Activated CD4-positive, alpha-beta memory T cell treated with anti-CD3 and anti-CD28 coated beads, Interleukin-2, amount 10 ng/mL, durations not matched to agents 7 days and 5 days (primary cell): ENCODE measurements around the gene MNT. TPM values are rescaled to one million over a fixed set of nuclear protein-coding genes. Genes with fewer than 3 reads are reported as not detected.
A peak's percentile ranks its signal among the peaks of the same experiment; 100 is the strongest.
"Not testable (repeated sequence)": the region's sequence is repeated elsewhere in the genome, so short reads cannot be mapped to it uniquely, and the experiment has no call there.

Experiments
- CTCF ChIA-PET: fragments of 350-600 bp; sonication (Branson Sonifier 250); formaldehyde crosslinking; loops from one replicate; lab custom pipeline; 2021; ENCODE audit warnings: antibody characterized with exemption, inconsistent platforms; lab: Charles Lee
- POLR2A ChIA-PET: fragments of 350-600 bp; sonication (Branson Sonifier 250); formaldehyde crosslinking; loops from one replicate; lab custom pipeline; 2021; ENCODE audit warnings: antibody characterized with exemption; lab: Charles Lee
- DNase-seq: peaks from one replicate; pipeline ENCODE4 v3.0.0-alpha.2; 2020
- H3K27ac Mint-ChIP-seq: one replicate; pipeline ENCODE4 v1.8.0; 2021; ENCODE audit warnings: mild to moderate bottlenecking, mixed read lengths
- H3K27me3 Mint-ChIP-seq: one replicate; pipeline ENCODE4 v1.8.0; 2021; ENCODE audit warnings: mixed read lengths
- H3K36me3 Mint-ChIP-seq: one replicate; pipeline ENCODE4 v1.8.0; 2021; ENCODE audit warnings: low read depth, mixed read lengths
- H3K4me1 Mint-ChIP-seq: one replicate; pipeline ENCODE4 v1.8.0; 2021; ENCODE audit warnings: mixed read lengths
- H3K4me3 Mint-ChIP-seq: one replicate; pipeline ENCODE4 v1.8.0; 2021; ENCODE audit warnings: mild to moderate bottlenecking, mixed read lengths
- H3K9me3 Mint-ChIP-seq: one replicate; pipeline ENCODE4 v1.8.0; 2021; ENCODE audit warnings: mixed read lengths
- total RNA-seq, 2 experiments: library from RNA; stranded (reverse); gene quantifications; one replicate each; pipeline ENCODE4 v1.2.3, GENCODE V29; 2021

MNT gene, protein sequence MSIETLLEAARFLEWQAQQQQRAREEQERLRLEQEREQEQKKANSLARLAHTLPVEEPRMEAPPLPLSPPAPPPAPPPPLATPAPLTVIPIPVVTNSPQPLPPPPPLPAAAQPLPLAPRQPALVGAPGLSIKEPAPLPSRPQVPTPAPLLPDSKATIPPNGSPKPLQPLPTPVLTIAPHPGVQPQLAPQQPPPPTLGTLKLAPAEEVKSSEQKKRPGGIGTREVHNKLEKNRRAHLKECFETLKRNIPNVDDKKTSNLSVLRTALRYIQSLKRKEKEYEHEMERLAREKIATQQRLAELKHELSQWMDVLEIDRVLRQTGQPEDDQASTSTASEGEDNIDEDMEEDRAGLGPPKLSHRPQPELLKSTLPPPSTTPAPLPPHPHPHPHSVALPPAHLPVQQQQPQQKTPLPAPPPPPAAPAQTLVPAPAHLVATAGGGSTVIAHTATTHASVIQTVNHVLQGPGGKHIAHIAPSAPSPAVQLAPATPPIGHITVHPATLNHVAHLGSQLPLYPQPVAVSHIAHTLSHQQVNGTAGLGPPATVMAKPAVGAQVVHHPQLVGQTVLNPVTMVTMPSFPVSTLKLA
- 10 to 100 TPM; 29.1 to 29.9 TPM for total RNA-seq

DNA sequence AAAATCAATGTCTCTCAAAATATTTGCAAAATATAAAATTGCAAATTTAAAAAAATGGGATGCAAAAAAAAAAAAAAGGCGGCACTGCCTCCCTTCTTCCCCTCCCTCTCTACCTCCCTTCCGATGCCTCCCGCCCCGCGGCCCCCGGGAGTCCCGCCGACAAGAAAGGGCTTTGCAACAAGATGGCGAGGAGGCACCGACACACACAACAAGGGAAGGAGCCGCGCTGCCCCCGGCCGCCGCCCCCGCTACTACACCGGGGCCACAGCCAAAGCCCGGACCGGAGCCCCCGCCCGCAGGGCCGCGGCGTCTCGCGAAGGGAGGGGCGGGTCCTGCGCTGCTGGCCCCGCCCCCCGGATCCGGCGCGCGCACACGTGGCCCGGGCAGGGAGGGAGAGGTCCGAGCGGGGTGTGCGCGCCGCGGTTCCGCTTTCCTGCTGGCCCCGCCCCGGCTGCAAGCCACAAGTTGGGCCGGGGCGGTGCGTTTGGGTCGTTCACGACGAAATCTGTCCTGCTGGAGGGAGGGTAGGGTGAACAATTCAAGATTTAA, at the start of gene MNT:
TSS of gene MNT (minus strand) at position 184 of the 549 bp plus-strand sequence. CDS start 348 bp downstream, outside the sequence.
- peak within 1 kb of the TSS; percentile 97 for H3K4me3 Mint-ChIP-seq
- peak; percentile 94 for DNase-seq
- H3K27ac Mint-ChIP-seq, result peak within 1 kb of the TSS; percentile 99
- H3K9me3 Mint-ChIP-seq, result no peaks in the 10 kb centered on the region
- peaks cover 2% of the 10 kb centered on the region for H3K36me3 Mint-ChIP-seq
- POLR2A ChIA-PET, result interaction anchor here (0.8 to 9.4 kb wide), 11 partner anchors 9 to 684 kb away, joined by 3 to 166 read pairs (median 5); partner anchors contain the start of genes HIC1, PAFAH1B1, SGSM2 and SMG6
- H3K27me3 Mint-ChIP-seq, result no peaks in the 10 kb centered on the region
- CTCF ChIA-PET, result interaction anchor here (0.6 to 11.2 kb wide), 4 partner anchors 8 to 132 kb away, joined by 3 to 80 read pairs (median 43); no protein-coding TSS in a partner anchor
- H3K4me1 Mint-ChIP-seq, result peaks cover 59% of the 10 kb centered on the region

- ChIA-PET POLR2A (no interaction called here), CTCF (interaction anchor here (1.4 kb wide), 1 partner anchor 34 kb away, joined by 3 read pairs; no protein-coding TSS in a partner anchor)
Observed at GRCh38 chr17:2450016-2450650, 49.3 kb upstream of the MNT start.

DNA sequence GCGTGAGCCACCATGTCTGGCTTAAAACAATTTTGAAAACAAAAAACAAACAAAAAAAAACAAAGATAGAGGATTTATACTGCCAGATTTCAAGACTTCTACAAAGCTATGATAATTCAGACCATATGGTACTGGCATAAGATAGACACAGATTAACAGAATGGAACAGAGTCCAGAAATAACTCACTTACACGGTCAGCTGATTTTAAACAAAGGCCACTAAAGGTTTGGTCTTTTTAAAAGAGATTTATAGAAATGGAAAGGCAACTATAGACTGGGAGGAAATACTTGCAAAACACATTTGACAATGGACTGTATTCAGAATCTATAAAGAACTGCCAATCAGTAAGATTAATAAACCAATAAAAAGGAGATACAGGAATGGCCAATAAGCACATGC, 48.6 kb upstream of the MNT start:
- DNase-seq, result no peak
- ChIA-PET POLR2A (no interaction called here), CTCF (interaction anchor here (1.4 kb wide), 1 partner anchor 33 kb away, joined by 3 read pairs; no protein-coding TSS in a partner anchor)
- peaks cover 13% of the 10 kb centered on the region for H3K36me3 Mint-ChIP-seq
- H3K27me3 Mint-ChIP-seq, result no peaks in the 10 kb centered on the region
- H3K9me3 Mint-ChIP-seq, result peaks cover 5% of the 10 kb centered on the region
- H3K4me3 Mint-ChIP-seq, result no peak overlapping the region
- no peak overlapping the region for H3K27ac Mint-ChIP-seq
- peaks cover 10% of the 10 kb centered on the region for H3K4me1 Mint-ChIP-seq

More at GRCh38 chr17:2450016-2450650, 49.3 kb upstream of the MNT start:
- Mint-ChIP-seq H3K4me1 (peaks cover 10% of the 10 kb centered on the region), H3K27me3 (no peaks in the 10 kb centered on the region), H3K9me3 (peaks cover 5% of the 10 kb centered on the region), H3K27ac (no peak overlapping the region), H3K36me3 (peaks cover 11% of the 10 kb centered on the region), H3K4me3 (no peak overlapping the region)
- no peak for DNase-seq

DNA sequence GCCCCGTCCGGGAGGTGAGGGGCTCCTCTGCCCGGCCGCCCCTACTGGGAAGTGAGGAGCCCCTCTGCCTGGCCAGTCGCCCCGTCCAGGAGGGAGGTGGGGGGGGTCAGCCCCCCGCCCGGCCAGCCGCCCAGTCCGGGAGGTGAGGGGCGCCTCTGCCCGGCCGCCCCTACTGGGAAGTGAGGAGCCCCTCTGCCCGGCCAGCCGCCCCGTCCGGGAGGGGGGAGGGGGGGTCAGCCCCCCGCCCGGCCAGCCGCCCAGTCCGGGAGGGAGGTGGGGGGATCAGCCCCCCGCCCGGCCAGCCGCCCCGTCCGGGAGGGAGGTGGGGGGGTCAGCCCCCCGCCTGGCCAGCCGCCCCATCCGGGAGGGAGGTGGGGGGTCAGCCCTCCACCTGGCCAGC, 46.6 kb upstream of the MNT start:
- CTCF ChIA-PET, POLR2A ChIA-PET, H3K27me3 Mint-ChIP-seq, H3K4me1 Mint-ChIP-seq, DNase-seq, H3K9me3 Mint-ChIP-seq, H3K27ac Mint-ChIP-seq, H3K4me3 Mint-ChIP-seq: not testable (repeated sequence)
- peaks cover 10% of the 10 kb centered on the region for H3K36me3 Mint-ChIP-seq

- no peak overlapping the region for H3K4me3 Mint-ChIP-seq
- DNase-seq, result no peak
- peaks cover 5% of the 10 kb centered on the region for H3K9me3 Mint-ChIP-seq
- ChIA-PET CTCF (no interaction called here), POLR2A (no interaction called here)
- no peak overlapping the region for H3K27ac Mint-ChIP-seq
- no peaks in the 10 kb centered on the region for H3K4me1 Mint-ChIP-seq
- H3K27me3 Mint-ChIP-seq, result no peaks in the 10 kb centered on the region
- H3K36me3 Mint-ChIP-seq, result peaks cover 17% of the 10 kb centered on the region
Observed at GRCh38 chr17:2445638-2446037, 44.8 kb upstream of the MNT start.

- Mint-ChIP-seq H3K27me3 (no peaks in the 10 kb centered on the region), H3K36me3 (peaks cover 17% of the 10 kb centered on the region), H3K4me1 (no peaks in the 10 kb centered on the region), H3K9me3 (peaks cover 5% of the 10 kb centered on the region), H3K4me3 (no peak overlapping the region), H3K27ac (no peak overlapping the region)
- CTCF ChIA-PET, result no interaction called here
- DNase-seq, result no peak
- POLR2A ChIA-PET, result no interaction called here
Observed at GRCh38 chr17:2444382-2444781, 43.5 kb upstream of the MNT start.

GRCh38 chr17:2442166-2442565, 41.3 kb upstream of the MNT start:
- peaks cover 7% of the 10 kb centered on the region for H3K4me1 Mint-ChIP-seq
- DNase-seq, result no peak
- H3K4me3 Mint-ChIP-seq, result no peak overlapping the region
- H3K9me3 Mint-ChIP-seq, result peaks cover 5% of the 10 kb centered on the region
- no peak overlapping the region for H3K27ac Mint-ChIP-seq
- H3K27me3 Mint-ChIP-seq, result no peaks in the 10 kb centered on the region
- POLR2A ChIA-PET, result no interaction called here
- peaks cover 30% of the 10 kb centered on the region for H3K36me3 Mint-ChIP-seq
- CTCF ChIA-PET, result no interaction called here

GRCh38 chr17:2440930-2441329, 40.1 kb upstream of the MNT start:
- Mint-ChIP-seq H3K4me1 (peaks cover 7% of the 10 kb centered on the region), H3K27me3 (no peaks in the 10 kb centered on the region), H3K27ac (no peak overlapping the region), H3K4me3 (no peak overlapping the region), H3K9me3 (peaks cover 1% of the 10 kb centered on the region), H3K36me3 (peaks cover 34% of the 10 kb centered on the region)
- POLR2A ChIA-PET, result no interaction called here
- no peak for DNase-seq
- CTCF ChIA-PET, result interaction anchor here (1.1 kb wide), 1 partner anchor 24 kb away, joined by 7 read pairs; no protein-coding TSS in a partner anchor

DNA sequence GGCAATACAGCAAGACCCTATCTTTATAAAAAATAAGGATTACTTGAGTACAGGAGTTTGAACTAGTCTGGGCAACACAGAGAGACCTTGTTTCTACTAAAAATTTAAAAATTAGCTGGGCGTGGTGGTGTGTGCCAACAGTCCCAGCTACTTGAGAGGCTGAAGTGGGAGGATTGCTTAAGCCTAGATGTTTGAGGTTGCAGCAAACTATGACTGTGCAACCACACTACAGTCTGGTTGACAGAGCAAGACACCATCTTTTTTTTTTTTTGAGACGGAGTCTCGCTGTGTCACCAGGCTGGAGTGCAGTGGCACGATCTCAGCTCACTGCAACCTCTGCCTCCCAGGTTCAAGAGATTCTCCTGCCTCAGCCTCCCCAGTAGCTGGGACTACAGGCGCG, 39.1 kb upstream of the MNT start:
- peaks cover 29% of the 10 kb centered on the region for H3K36me3 Mint-ChIP-seq
- CTCF ChIA-PET, result interaction anchor here (1.1 kb wide), 1 partner anchor 24 kb away, joined by 7 read pairs; no protein-coding TSS in a partner anchor
- H3K27me3 Mint-ChIP-seq, DNase-seq, POLR2A ChIA-PET, H3K9me3 Mint-ChIP-seq, H3K4me3 Mint-ChIP-seq, H3K27ac Mint-ChIP-seq, H3K4me1 Mint-ChIP-seq: not testable (repeated sequence)

DNA sequence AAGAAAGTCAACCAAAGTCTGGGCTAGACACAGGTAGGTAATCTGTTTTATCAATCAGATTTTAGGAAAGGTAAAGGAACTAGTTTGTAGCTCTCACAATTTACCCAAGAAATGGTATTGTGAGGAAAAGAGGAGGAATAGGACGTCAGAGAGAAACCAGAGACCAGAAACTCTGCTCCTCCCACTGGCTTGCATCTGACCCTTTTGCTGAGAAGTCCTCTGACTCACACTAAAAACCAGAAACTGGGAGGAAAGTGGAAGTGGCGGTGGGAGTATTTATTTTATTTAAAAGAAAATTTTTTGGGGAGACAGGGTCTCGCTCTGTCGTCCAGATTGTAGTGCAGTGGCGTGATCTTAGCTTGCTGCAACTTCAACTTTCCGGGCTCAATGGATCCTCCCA, 38.0 kb upstream of the MNT start:
- peaks cover 7% of the 10 kb centered on the region for H3K4me1 Mint-ChIP-seq
- peaks cover 29% of the 10 kb centered on the region for H3K36me3 Mint-ChIP-seq
- no peaks in the 10 kb centered on the region for H3K27me3 Mint-ChIP-seq
- ChIA-PET POLR2A (interaction anchor here (1.4 kb wide), 1 partner anchor 155 kb away, joined by 5 read pairs; the partner anchor contains the start of gene PAFAH1B1), CTCF (interaction anchor here (0.7 kb wide), 1 partner anchor 35 kb away, joined by 3 read pairs; no protein-coding TSS in a partner anchor)
- no peak for DNase-seq
- no peak overlapping the region for H3K27ac Mint-ChIP-seq
- no peaks in the 10 kb centered on the region for H3K9me3 Mint-ChIP-seq
- no peak overlapping the region for H3K4me3 Mint-ChIP-seq

DNA sequence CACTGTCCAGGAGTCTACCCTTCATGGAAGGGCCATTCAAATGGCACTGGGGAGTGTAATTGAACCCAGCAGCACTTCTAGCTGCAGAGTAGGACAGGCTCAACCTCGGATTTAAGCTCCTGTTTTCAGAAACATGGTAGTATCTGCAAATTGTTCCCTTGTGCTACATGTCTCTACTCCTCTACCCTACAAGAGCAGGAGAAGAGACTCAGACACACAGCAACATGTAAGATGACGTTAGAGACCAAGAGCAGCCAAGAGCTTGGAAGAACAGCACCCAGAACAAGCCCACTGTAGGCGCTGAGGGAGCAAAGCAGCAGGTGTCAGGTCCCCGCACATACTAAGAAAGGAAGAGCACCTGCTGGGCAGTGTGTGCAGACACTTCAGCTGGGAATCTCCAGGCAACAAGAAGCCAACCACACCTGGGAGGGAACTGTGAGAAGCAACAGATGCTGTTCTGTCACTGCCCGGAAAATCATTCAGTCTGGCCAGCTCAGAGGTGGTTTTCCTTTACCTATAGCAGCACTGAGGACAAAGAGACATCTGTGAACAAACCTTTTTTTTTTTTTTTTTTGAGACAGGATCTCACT, 35.6 kb upstream of the MNT start:
- Mint-ChIP-seq H3K9me3 (no peaks in the 10 kb centered on the region), H3K4me1 (peaks cover 7% of the 10 kb centered on the region), H3K27me3 (no peaks in the 10 kb centered on the region), H3K4me3 (no peak overlapping the region), H3K36me3 (peaks cover 38% of the 10 kb centered on the region), H3K27ac (no peak overlapping the region)
- ChIA-PET CTCF (no interaction called here), POLR2A (interaction anchor here (1.2 kb wide), 1 partner anchor 35 kb away, joined by 3 read pairs; no protein-coding TSS in a partner anchor)
- no peak for DNase-seq

DNA sequence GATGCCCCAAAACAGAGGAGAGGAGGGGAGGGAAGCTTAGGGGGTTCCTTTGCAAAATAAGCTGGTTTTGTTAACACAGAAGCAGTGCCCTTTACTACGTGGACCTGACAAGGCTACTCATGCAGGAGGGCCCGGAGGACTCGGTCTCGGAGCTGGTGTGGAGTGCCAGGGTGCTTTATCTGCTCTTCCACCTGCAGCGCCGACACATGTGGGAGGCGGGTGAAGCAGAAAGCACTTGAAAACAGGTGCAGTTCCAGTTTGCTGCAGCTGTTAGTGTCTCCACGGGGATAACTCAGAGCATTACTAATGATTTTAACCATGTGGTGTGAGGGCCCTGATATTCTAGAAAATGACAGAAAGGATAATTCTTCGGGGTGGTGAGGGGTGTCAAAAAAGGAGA, 35.0 kb upstream of the MNT start:
- Mint-ChIP-seq H3K36me3 (peaks cover 32% of the 10 kb centered on the region), H3K9me3 (no peaks in the 10 kb centered on the region), H3K4me3 (no peak overlapping the region), H3K27me3 (no peaks in the 10 kb centered on the region), H3K27ac (no peak overlapping the region), H3K4me1 (peaks cover 7% of the 10 kb centered on the region)
- POLR2A ChIA-PET, result interaction anchor here (1.2 kb wide), 1 partner anchor 34 kb away, joined by 3 read pairs; no protein-coding TSS in a partner anchor
- CTCF ChIA-PET, result no interaction called here
- DNase-seq, result no peak
